VCaP (cell line): Measurements from ENCODE around the gene ADSL.

Experiments
- H3K27ac ChIP-seq: fragments of 450-650 bp; 2 replicates; pipeline ENCODE4 v1.5.1; 2017
- TF ChIP-seq, protein P1 (sequence below): fragments of 450-650 bp; conservative IDR thresholded peaks from 2 replicates; pipeline ENCODE4 v1.5.1; 2017; ENCODE audit warnings: mild to moderate bottlenecking, moderate library complexity

The ADSL gene

DNA sequence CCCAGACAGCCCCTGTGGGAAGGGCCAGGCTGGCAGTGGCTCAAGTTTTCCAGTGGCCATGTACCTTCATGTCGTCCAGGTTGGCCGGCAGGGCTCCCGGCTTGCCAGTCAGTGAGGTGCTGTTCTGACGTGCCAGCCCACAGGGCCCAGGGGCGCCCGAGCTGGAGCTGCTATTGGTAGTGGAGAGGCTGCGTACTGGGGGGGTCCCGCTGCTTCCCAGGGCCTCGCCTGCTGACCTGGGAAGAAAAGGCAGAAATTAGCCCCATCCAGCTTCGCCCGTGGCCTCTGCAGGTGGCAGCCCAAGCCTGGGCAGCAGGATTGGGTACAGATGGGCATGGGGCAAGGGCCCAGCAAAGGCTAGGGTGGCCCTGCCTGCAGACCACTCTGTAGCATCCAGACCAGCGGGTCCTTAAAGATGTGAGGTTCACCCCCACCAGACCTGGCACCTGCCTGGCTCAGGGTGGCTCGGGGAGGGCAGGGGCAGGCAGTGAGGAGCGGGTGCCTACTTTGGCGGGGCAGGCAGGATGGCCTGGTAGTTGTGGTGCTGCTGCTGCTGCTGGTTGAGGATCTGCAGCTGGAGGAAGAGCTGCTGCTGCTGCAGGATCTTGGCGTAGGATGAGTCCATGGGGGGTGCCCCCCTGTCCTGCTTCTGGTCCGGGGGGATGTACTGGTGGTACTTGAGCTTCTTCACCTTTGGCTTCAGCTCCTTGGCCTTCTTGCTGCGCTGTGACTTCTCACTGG, 74.2 kb downstream of the ADSL start:
- TF ChIP-seq, protein P1, sequence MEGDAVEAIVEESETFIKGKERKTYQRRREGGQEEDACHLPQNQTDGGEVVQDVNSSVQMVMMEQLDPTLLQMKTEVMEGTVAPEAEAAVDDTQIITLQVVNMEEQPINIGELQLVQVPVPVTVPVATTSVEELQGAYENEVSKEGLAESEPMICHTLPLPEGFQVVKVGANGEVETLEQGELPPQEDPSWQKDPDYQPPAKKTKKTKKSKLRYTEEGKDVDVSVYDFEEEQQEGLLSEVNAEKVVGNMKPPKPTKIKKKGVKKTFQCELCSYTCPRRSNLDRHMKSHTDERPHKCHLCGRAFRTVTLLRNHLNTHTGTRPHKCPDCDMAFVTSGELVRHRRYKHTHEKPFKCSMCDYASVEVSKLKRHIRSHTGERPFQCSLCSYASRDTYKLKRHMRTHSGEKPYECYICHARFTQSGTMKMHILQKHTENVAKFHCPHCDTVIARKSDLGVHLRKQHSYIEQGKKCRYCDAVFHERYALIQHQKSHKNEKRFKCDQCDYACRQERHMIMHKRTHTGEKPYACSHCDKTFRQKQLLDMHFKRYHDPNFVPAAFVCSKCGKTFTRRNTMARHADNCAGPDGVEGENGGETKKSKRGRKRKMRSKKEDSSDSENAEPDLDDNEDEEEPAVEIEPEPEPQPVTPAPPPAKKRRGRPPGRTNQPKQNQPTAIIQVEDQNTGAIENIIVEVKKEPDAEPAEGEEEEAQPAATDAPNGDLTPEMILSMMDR = no peak
- no peak overlapping the region for H3K27ac ChIP-seq

DNA sequence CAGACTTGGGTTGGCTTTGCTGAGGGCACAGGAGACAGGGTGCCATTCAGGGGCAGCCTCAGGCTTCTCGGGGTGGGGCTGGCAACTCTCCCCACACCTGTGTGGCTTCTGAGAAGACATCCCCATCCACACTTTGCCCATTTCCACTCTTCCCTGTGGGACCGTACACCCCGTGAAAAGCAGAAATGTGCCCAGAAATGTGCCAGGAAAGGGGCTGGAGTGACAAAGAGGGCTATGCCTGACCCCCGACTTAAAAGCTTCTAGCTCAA, 74.7 kb downstream of the ADSL start:
- TF ChIP-seq, protein P1 = no peak
- H3K27ac ChIP-seq = no peak overlapping the region

DNA sequence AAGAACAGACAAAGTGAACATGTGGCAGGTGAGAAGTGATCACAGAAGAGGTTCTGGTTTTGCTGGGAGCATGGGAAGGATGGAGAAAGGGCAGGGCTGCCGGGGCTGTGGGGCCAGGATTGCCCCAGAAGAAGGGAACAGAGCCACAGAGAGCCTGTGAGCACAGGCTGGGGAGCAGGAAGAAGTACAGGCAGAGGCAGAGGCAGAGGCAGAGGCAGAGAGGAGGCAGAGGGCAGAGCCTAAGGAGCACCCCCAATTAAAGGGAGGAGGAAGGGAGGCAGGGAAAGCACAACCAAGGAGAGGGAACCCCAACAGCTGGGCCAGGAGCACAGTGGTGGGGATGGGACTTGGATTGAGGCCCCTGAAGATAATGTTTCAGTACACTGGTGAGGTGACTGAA, 75.6 kb downstream of the ADSL start:
- no peak overlapping the region for H3K27ac ChIP-seq
- TF ChIP-seq, protein P1 = no peak

DNA sequence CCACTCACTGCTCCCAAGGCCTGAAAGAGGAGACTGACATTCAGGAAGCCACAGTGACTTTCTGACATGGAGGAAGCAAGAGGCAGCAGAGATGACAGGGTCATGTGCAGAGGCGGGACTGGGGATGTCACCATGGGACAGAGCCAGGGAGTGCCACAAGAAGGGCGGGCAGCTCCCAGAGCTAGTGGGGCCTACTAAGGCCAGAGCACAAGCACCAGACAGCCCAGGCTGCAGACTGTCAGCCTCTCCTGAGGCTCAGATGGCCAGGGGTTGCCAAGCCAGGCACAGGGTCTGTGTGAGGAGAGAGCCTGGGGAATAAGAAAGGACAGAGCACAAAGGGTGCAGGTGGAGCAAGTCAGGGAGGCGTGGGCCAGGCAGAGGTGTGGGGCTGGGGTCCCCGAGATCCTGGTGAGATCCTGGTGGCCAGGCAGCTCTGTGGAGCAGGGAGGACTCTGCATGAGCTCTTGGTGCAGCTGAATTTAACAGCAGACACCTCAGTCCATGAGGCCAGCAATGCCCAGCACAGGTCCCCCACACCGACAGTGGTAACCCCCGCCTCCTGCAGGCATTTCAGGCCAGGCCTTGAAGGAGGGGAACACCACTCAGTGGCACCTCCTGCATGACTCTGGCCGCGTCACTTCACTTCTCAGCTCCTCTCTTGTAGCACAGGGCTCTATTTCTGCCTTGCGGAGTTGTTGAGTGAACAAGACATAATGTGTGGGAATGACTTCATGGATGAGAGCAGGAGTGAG, 76.4 kb downstream of the ADSL start:
- H3K27ac ChIP-seq = no peak overlapping the region
- TF ChIP-seq, protein P1 = no peak

DNA sequence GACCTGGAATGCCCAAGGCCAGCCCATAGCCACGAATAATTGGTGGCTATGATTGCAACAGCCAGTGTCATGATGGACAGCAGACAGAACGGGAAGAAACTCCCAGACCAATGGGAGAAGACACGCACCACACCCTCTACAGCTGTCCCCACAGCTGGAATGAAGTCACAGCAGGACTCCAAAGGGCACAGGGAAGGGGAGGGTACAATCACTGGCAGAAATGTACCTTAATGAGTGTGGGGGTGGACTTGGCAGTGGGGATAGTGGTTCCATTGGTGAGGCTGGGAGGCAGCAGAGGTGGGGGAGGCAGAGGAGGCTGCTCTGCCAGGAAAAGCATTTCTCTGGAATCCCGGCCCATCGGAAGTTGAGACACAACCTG, 77.0 kb downstream of the ADSL start:
- no peak overlapping the region for H3K27ac ChIP-seq
- TF ChIP-seq, protein P1 = no peak

DNA sequence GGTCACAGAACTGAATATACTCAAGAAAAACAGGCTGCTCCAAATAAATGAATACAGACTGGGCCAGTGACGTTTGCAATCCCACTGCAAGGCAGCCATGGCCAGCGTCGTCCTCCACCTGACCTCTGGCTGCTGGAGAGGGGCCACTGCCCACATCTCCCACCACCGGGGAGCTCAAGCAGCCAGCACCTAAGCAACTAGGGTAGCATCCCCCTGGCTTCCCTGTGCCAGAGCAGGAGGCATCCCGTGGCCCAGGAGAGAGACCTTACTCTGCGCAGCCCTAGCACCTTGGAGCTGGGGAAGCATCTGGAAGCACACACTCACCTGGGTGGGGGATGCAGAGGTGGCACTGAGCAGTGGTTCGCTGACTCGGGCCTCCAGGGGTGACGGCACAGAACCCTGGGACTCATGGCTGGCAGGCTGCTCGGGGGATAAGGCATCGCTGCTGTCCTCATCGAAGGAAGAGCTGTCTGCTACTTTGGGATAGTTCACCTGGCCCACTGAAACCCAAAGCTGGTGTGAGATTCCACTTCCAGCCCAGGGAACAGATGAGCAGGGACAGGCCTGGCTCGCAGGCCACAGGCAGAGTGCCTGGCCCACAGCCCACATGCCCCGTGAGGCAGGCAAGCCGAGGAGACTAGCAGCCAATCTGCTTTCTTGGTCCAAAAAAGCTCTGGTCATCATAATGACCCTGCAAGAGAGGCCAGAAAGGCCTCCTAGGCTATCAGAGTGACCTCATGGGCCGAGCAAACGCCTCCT, 77.8 kb downstream of the ADSL start:
- H3K27ac ChIP-seq = no peak overlapping the region

DNA sequence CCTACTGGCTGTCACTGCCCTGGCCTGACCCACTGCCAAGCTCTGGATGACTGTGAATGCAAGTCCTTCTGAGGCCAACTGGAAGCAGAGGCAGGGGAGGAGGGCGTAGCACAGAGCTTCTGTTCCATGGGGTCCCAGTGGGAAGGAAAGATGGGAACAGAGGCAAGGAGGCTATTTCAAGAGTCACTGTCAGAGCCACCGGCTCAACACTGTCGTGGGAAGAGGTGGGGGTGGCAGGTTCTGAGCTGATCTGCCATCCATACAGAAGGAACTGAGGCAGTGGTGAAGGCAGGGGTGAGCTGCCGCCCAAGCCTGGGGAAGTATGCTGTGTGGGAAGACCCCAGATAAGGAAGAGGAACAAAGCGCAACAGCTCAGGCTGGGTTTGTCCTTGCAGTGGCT, 78.8 kb downstream of the ADSL start:
- no peak overlapping the region for H3K27ac ChIP-seq
- TF ChIP-seq, protein P1 = no peak

More for the DNA sequence above, 77.8 kb downstream of the ADSL start:
- TF ChIP-seq, protein P1 = no peak
